Stimulated activated CD8-positive, alpha-beta memory T cell treated with anti-CD3 and anti-CD28 coated beads, Interleukin-2, amount 100 ng/mL, for 48 hours (primary cell): ENCODE measurements around the gene FILIP1.
"Not testable (repeated sequence)": the region's sequence is repeated elsewhere in the genome, so short reads cannot be mapped to it uniquely, and the experiment has no call there.

Experiments used
- DNase-seq, 2 donors: peaks; one replicate each; pipeline ENCODE4 v3.0.0-alpha.2; 2020; ENCODE audit warnings: low read depth in 2 of 2

Gene FILIP1

DNA sequence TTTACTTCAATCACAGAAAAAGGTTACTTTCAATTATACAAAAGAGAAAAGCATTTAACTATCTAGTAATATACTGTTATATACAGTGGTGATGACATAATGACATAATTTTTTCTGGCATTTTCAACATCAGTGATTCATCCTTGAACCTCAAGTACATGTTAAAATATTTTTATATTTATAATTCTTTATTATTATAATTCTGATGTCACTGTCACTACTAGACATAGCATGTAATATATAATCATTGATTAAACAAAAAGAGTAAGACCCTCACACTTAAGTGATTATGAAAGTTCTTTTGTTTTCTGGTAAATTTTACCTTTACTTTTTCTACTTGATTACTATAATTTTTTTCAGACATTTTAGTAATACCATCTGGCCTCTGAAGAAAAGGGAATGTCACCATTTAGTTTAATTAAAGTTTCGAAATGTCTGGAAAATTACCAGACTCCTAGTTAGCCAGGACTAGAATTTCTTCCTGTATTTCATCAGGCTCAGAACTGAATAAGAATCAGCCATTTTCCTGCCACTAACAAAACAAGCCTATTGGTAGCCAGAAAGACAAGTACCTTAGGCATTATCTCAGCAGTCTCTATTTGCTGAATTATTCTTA, 71.5 kb downstream of the FILIP1 start:
- no peak for DNase-seq

DNA sequence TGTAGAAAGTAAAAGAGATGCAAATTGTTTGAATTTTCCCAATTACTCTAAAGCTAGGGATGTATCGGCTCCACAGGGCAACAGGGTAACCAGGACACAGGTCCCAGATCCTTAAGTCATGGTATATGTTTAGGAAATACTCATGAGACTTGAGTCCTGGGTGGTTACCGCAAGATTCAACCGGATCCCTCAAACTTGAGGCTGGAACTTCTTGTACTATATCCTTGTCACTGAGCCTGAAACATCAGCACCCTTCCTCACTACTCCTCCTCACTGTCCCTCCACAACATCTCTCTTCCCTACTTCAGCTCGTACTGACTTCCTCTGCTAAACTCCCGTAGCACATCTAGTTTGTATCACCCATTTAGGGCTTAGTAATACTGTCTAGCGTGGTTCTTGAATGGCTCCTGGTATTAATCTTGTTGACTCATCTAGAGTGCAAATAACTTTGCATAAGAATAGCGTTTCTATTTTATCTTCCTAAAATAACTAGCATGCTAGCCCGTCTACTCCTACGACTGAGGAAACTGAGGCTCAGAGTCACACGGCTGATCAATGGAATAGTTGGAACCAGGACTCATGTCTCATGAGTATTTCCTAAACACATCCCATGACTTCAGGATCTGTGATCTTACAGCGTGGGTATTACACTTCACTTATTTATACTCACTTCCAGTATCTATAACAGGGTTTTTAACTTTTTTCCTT, 72.1 kb downstream of the FILIP1 start:
- DNase-seq = no peak

DNA sequence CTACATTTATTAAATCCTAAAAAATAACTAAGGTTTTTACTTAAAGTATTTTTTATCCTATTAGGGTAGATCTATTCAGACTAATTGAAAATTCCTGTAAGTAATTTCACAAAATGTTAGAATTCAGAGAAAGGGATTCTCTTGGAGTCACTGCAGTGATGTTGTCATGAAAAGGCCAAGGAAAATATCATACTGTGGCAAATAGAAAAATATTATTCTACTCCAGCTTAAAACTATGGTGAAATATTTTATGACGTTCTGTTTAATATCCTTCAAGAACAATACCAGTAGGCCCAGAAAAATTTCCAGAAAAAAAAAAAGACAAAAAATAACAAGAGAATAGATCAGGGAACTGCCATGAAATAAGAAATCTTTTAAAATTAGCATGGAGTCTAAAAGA, 73.6 kb downstream of the FILIP1 start:
- DNase-seq = no peak

- no peak for DNase-seq
Observed at GRCh38 chr6:75419416-75419815, 74.2 kb downstream of the FILIP1 start.

GRCh38 chr6:75418233-75418632, 75.4 kb downstream of the FILIP1 start:
- DNase-seq = no peak

DNA sequence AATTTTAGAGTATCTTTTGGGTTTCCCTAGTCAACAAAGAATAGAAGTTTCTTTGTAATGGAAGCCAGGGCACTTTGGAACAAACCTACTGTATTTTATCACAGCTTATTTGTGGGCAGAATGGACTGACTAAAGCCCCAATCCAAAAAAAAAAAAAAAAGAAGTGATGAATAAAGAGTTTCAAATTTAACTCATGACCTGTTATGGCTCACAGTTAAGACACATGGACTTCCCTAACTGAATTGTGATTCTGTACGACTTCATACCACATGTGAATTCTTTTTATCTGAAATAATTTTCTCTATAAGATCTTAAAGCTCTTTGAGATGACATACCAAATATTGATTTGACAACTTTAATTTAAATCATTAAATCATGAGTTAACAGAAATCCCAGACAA, 77.2 kb downstream of the FILIP1 start:
- DNase-seq = no peak

- no peak for DNase-seq
Observed at GRCh38 chr6:75415804-75416203, 77.8 kb downstream of the FILIP1 start.

- DNase-seq = no peak
Observed at GRCh38 chr6:75414445-75415021, 79.1 kb downstream of the FILIP1 start.

GRCh38 chr6:75412969-75413662, 80.5 kb downstream of the FILIP1 start:
- no peak for DNase-seq

GRCh38 chr6:75410564-75410963, 83.0 kb downstream of the FILIP1 start:
- not testable (repeated sequence) for DNase-seq

- no peak for DNase-seq
Observed at GRCh38 chr6:75409928-75410327, 83.7 kb downstream of the FILIP1 start.

DNA sequence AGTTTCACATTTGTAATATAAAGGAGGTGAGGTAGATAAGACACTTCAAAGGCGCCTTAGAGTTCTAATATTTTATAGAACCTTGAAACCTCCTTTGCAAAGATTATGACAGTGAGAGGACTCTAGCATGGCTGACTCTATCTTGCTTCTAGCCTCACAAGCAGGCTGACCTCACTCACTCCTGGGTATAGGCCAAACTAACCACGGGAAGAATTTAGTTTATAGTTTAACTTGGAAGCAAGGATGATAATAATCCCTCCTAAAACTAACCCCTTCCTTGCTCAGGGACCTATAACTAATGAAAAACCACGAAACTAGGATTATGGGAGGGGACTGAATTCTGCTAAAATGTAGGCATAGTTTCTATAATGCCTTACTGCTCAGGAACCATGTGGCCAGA, 84.3 kb downstream of the FILIP1 start:
- DNase-seq = no peak

DNA sequence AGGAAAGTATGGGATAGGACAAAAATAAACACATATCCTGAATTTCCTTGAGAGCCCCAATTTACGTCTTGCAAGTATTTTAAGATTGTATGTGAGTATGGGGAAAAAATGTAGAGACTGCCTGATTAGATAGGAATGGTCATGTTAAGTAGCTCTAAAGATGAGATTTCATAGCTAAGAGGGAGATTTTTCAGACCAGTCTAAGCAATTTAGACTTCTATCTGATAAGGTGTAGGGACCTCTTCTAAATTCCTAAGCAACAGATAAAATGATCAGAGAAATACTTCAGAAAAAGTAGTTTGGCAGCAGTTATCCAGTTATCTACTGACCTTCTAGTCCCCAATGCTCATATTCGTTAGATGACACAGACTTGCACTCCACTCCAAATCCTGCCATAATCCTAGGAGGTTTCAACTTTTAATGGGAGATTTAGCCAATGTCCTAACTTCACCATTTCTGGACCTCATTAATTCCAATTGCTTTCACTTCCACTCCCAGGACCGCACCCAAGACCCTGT, 90.0 kb downstream of the FILIP1 start:
- no peak for DNase-seq

DNA sequence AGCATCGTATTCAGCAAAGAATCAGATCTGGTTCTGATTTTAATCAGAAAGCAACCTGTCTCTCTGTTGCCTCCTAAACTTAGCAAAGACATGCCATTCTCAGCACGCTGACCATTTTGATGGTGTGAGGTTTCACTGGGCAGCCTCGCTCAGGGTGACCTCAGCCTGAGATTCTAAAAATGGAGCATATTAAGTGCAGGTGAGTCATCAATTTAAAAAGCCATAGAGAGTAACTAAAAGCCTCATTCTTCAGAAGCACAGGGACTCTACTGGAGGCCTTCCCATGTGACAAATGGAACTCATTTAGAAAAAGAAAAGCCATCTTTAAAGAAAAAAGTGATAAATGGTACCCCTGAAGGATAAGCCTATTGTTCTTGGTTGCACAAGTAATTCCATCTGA, 91.3 kb downstream of the FILIP1 start:
- DNase-seq = no peak

DNA sequence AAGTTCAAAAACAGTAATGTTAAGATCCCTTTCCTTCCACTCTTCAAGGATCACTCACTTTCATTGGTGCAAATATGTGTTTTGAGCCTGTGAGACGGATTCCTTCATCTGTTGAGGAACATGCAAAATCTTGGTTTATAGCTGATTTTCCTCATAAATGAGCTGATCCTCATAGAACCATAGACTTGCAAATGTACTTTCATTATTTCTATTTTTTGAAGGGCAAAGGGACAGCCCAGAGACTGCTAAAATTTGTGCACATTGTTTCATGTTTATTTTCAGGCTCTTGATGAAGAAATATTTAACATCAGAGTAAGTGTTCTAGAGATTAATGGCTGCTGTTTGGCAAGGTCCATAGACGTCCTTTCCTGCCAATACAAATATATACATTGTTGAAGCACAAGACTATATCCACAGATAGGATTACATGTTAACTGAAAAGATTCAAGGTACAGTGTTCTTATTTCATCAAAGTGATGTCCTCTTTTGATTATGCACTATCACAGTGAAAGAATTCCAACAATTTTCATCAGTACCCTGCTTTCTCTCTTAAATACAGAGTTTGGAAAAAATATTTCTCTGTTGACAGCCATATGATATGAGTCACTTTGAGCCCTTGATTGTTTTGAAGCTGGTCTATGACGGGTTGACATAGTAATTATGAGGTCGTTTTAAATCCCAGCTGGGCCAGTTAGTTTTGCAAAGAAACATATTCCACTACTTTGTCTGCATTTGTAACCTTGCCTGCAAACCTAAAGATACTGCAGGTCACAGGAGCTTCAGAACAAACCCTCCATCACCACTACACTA, 95.7 kb downstream of the FILIP1 start:
- no peak for DNase-seq

DNA sequence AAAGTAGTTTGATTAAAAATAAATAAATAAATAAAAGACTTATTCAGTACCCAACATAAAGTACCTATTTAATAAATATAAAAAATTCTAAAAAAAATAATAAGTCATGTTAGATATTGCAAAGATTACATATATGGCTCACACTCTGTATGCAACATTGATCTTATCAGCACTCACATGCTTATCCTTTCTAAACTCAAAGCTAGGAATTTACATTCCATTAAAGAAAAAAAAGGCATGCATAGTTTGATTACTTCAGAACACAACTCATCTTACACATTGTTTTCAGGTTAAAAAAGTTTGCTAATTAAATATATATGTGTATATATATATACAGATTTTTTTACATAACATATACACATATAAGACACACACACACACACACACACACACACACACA, 96.4 kb downstream of the FILIP1 start:
- DNase-seq = no peak

DNA sequence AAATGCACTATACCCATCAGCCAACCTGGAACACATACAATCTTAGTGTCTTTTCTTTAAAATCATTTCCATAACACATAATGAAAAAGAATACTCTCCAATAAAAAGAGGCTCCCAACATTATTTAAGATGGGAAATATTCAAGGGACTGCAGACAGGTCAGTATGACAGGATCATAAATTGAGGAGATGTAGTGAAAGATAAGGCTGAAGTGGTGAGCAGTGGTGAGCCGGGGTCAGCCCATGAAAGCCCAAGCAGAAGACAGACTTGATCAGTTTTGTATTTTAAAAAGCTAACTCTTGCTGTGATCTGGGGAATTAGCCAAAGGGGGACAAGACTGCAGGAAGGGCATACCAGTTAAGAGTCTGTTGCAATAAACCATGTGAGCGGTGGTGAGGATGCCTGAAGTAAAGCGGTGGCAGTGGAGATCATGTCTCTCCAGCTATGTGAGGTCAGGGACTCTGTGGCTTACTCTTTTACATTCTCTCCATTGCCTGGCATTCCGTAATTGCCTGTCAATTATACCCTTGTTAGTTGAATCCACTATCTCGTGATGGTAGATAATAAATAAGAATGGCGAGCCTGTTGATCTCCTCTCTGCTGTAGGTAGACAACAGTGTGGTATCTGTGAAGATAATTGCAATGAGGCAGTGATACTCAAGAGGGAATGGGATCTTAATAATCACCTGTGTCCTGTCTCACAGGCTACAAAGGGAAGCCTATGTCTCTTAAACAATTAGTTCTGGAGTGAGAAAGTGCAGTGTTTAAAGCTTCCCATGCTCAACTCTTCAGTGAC, 97.4 kb downstream of the FILIP1 start:
- DNase-seq = no peak

DNA sequence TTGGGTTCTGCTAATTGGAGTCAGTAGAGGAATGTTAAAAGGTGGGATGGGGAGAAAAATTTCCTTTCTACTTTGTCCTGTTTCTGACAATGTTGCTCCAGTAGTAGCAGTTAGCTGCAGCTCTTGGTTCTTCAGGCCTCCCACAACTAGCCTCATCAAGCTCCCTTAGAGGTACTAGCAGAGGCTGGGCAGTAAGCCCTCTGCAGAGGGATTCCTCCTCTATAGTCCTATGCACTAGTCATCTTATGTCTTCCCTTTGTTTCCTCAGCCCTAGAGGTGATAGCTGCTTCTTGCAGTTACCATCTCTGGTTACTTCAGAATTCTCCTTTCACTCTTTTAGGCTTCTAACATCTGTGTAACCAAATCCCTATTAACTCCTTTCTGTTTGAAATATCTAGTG, 99.8 kb downstream of the FILIP1 start:
- no peak for DNase-seq

DNA sequence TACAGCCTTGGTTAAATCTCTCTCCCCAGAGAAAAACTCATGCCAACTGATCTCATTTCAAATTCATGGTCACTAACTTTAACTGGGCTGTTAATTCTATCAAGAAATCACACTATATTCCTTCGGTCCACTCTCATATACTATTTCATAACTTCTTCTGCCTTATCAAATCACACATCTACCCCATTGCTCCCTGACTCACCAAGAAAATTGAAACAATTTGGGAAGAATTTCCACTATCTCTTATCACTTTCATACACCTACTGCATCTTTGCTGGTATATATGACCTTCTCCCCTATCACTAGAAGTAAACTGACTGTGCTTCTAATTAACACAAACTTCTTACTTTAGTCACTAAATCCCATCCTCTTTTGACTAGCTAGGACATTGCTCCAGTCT, 102.3 kb downstream of the FILIP1 start:
- DNase-seq = no peak

DNA sequence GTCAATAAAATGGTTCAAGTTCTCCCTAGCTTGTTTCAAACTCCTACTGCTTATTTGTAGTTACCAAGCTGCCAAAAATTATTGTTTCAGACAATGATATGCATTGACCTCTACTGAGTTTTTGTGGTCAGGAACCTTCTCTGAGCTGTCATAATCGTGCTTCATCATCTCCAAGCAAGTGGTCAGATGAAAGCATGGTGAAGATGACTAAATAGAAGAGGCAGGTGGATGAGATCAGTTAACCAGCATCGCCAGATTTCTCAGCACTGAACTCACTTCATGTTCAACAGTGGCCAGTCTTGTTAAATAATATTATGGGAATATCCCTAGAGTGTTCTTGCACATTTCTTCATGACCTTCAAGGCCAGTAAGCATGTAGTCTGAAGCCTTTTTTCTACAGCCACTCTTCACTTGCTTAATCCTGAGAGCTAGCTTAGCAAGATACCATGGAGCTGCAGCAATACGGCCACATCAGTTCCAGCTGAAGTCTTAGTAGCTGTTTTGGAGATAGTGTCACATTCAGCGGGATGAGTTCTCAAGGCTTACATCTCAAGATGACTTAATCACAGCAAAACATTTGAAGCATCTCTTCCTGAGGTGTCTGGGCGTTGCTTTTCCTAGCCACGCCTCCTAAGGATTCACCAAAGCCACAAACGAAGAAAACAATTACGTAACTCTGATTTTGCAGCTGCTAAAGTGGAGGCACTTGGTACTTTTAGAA, 107.4 kb downstream of the FILIP1 start:
- DNase-seq = no peak
